OCI-LY3 (cell line): ENCODE results near the gene XRCC3.

Experiments
- H2AFZ ChIP-seq: fragments of 200-600, 300-600 bp; shearing (Covaris generic); 2 replicates; pipeline ENCODE4 v1.6.0; 2014; ENCODE audit warnings: antibody characterized with exemption, low read depth, low read length
- H3K27ac ChIP-seq: fragments of 200-600, 300-600 bp; sonication (generic); 2 replicates; pipeline ENCODE4 v1.5.1; 2014; ENCODE audit warnings: mild to moderate bottlenecking, low read length, moderate library complexity, mixed read lengths
- H3K27me3 ChIP-seq: fragments of 200-600, 300-600 bp; sonication (generic); 2 replicates; pipeline ENCODE4 v1.6.1; 2014; ENCODE audit warnings: low read depth, low read length, mixed read lengths
- H3K36me3 ChIP-seq: fragments of 200-600, 300-600 bp; sonication (generic); replicated peaks from 2 replicates; pipeline ENCODE3; 2014; ENCODE audit warnings: low read depth, low read length, mixed read lengths
- H3K4me1 ChIP-seq: fragments of 300-600, 200-600 bp; sonication (generic); 2 replicates; pipeline ENCODE4 v1.6.1; 2014; ENCODE audit warnings: low read length, mixed read lengths
- H3K4me2 ChIP-seq: fragments of 200-600, 300-600 bp; sonication (generic); 2 replicates; pipeline ENCODE4 v1.6.1; 2014; ENCODE audit warnings: low read length, mixed read lengths
- H3K4me3 ChIP-seq: fragments of 300-600, 200-600 bp; sonication (generic); 2 replicates; pipeline ENCODE4 v1.5.1; 2014; ENCODE audit warnings: antibody characterized with exemption, mild to moderate bottlenecking, low read length, moderate library complexity
- H3K79me2 ChIP-seq: fragments of 300-600, 200-600 bp; shearing (Covaris generic); 2 replicates; pipeline ENCODE4 v1.6.1; 2014; ENCODE audit warnings: mild to moderate bottlenecking, low read length, mixed read lengths
- H3K9ac ChIP-seq: fragments of 300-600, 200-600 bp; shearing (Covaris generic); 2 replicates; pipeline ENCODE4 v1.6.0; 2014; ENCODE audit warnings: mild to moderate bottlenecking, low read length, moderate library complexity
- H3K9me3 ChIP-seq: fragments of 200-600, 300-600 bp; shearing (Covaris generic); 2 replicates; pipeline ENCODE4 v1.6.1; 2014; ENCODE audit warnings: low read length, mixed read lengths; ENCODE audit not compliant: insufficient read depth
- H4K20me1 ChIP-seq: fragments of 200-600, 300-600 bp; sonication (generic); 2 replicates; pipeline ENCODE4 v1.6.1; 2016; ENCODE audit warnings: low read length, mixed read lengths; ENCODE audit not compliant: insufficient read depth
- EZH2phosphoT487 ChIP-seq: fragments of 200-600 bp; shearing (Covaris generic); IDR thresholded peaks from 2 replicates; pipeline ENCODE4 v1.6.1; 2018; ENCODE audit warnings: antibody characterized with exemption, mixed run types, low read depth
- TF ChIP-seq, protein P1 (sequence below): fragments of 200-600, 300-600 bp; sonication (generic); IDR thresholded peaks from 2 replicates; pipeline ENCODE4 v1.5.1; 2014; ENCODE audit warnings: antibody characterized with exemption, low read length, low read depth

XRCC3 gene

DNA sequence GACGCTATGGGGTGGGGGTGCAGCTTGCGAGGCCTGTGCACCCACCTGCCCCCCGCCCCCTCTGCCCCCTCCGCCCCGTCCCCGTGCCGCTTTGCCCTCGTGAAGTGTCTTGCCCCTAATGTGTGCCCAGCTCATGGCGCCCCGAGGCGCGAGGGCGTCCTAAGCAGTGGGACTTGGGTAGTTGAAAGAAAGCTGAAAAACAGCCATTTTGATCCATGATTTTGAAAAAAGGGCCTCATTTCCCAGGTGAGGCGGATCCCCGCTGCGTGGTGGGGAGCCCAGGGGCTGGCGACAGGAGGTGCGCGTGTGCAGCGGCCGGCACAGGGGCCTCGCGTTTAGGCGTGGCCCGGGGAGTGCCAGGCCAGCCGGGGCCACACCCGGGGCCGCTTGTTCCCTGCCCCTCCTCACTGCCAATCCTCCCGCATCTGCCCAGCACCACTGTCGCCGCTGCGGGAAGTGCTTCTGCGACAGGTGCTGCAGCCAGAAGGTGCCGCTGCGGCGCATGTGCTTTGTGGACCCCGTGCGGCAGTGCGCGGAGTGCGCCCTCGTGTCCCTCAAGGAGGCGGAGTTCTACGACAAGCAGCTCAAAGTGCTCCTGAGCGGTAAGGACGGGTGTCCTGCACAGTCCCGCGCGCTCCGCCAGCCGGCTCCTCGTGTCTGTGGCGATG lies 12.2 kb upstream of the XRCC3 start:
- TF ChIP-seq, protein P1, sequence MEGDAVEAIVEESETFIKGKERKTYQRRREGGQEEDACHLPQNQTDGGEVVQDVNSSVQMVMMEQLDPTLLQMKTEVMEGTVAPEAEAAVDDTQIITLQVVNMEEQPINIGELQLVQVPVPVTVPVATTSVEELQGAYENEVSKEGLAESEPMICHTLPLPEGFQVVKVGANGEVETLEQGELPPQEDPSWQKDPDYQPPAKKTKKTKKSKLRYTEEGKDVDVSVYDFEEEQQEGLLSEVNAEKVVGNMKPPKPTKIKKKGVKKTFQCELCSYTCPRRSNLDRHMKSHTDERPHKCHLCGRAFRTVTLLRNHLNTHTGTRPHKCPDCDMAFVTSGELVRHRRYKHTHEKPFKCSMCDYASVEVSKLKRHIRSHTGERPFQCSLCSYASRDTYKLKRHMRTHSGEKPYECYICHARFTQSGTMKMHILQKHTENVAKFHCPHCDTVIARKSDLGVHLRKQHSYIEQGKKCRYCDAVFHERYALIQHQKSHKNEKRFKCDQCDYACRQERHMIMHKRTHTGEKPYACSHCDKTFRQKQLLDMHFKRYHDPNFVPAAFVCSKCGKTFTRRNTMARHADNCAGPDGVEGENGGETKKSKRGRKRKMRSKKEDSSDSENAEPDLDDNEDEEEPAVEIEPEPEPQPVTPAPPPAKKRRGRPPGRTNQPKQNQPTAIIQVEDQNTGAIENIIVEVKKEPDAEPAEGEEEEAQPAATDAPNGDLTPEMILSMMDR: no peak
- H3K4me2 ChIP-seq: no peak overlapping the region
- H3K79me2 ChIP-seq: no peaks in the 10 kb centered on the region; the same call in 1 of the 2 replicates
- peaks cover 3% of the 10 kb centered on the region for H3K36me3 ChIP-seq
- H3K4me1 ChIP-seq: no peaks in the 10 kb centered on the region
- H3K27ac ChIP-seq: no peak overlapping the region
- H2AFZ ChIP-seq: no peak overlapping the region
- H3K4me3 ChIP-seq: no peak overlapping the region
- H3K9me3 ChIP-seq: no peaks in the 10 kb centered on the region
- H4K20me1 ChIP-seq: 0 out of 2 replicates have a peak, but pooled peaks cover 6% of the 10 kb centered on the region
- no peak overlapping the region for H3K9ac ChIP-seq
- H3K27me3 ChIP-seq: no peaks in the 10 kb centered on the region

DNA sequence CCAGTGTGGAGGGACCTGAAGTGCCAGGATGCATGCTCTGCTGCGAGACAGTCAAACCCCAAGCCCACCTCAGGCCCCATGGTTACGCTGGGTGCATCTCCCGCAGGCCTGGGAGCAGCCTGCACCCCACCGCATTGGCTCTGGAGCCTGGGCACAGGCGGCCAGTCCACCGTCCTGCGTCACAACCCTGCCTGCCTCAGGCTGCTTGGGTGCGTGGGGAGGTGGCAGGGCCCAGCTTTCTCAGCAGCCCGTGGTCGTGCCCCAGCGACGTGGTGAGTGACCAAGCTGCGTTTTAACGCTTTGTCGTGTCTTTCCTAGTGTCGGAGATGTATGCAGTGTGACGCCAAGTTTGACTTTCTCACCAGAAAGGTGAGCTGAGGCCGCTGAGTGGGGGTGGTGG lies 11.2 kb upstream of the XRCC3 start:
- Histone ChIP-seq H2AFZ (no peak overlapping the region), H3K4me3 (no peak overlapping the region), H3K9me3 (no peaks in the 10 kb centered on the region), H3K4me2 (no peak overlapping the region), H3K27me3 (no peaks in the 10 kb centered on the region), H3K9ac (no peak overlapping the region), H3K27ac (no peak overlapping the region), H3K36me3 (peaks cover 3% of the 10 kb centered on the region), H3K4me1 (no peaks in the 10 kb centered on the region), H3K79me2 (no peaks in the 10 kb centered on the region; the same call in 1 of the 2 replicates), H4K20me1 (0 out of 2 replicates have a peak, but pooled peaks cover 6% of the 10 kb centered on the region)
- TF ChIP-seq, protein P1: no peak
- no peak for TF ChIP-seq EZH2phosphoT487

DNA sequence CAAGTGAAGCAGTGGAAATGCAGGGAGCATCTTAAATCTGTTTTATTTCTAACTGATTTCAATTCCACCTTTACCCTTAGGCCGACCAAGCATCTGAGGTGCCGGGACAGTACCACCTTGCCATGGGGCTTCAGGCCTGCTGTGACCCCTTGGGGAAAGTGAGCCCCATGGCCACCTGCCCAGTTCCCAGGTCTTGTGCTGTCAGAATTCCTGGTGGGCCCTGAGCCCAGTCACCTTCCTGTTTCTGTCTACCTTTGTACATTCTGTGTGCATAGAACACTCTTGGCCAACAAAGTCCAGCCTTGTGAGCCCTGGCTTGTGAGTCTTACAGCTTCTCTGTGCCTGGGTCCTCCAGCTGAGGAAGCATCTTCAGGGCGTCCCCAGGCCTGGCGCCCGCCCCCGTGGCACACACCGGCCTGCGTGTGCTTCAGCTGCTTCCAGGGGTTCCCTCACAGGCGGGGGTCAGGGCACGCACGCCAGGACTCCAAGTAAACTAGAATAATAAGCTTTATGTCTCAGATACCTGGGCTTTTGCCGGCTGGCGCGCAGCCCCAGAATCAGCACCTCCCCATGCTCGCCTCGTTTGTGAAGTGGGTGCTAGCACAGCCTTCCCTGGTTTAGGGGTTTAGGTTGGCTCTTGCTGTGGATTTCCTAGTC lies 10.6 kb upstream of the XRCC3 start:
- Histone ChIP-seq H3K9ac (no peak overlapping the region), H3K36me3 (peaks cover 3% of the 10 kb centered on the region), H3K4me1 (no peaks in the 10 kb centered on the region), H3K9me3 (no peaks in the 10 kb centered on the region), H3K27me3 (no peaks in the 10 kb centered on the region), H3K4me3 (no peak overlapping the region), H3K27ac (no peak overlapping the region), H3K4me2 (no peak overlapping the region), H2AFZ (no peak overlapping the region), H3K79me2 (no peaks in the 10 kb centered on the region; the same call in 1 of the 2 replicates), H4K20me1 (0 out of 2 replicates have a peak, but pooled peaks cover 6% of the 10 kb centered on the region)
- TF ChIP-seq EZH2phosphoT487: no peak
- TF ChIP-seq, protein P1: no peak

DNA sequence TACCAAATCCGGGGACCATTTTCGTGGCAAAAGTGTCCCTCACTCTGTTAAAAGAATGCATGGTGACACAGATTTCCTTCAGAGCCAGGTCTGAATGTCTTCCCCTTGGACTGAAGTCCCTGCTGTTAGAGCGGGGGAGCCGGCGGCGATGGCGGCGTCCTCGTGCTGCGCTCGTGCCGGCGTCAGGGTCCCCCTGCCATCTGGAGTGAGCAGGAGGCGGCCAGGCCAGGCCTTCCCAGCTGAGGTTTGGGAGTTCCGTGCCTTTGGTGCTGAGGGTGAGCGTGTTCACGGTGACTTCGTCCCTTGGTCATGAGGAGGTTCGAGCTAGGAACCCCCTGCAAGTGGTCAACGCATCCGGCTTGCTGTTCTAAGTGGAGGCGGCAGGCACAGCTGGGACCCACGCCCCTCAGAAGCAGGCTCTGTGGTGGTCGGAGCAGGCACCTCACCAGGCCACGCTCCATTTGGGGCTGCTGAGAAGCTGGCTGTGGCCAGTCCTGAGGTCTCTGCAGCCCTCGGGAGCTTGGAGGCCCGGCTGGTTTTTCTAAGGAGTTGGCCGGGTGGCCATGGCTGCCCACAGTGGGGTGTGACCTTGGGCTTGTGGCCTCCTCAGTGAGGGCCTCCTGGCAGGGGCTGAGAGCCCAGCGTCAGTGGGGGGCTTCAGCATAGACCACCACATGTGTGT lies 9.9 kb upstream of the XRCC3 start:
- H3K27me3 ChIP-seq: no peaks in the 10 kb centered on the region
- H3K4me1 ChIP-seq: no peaks in the 10 kb centered on the region
- H2AFZ ChIP-seq: no peak overlapping the region
- no peaks in the 10 kb centered on the region; the same call in 1 of the 2 replicates for H3K79me2 ChIP-seq
- H3K9me3 ChIP-seq: no peaks in the 10 kb centered on the region
- no peak overlapping the region for H3K9ac ChIP-seq
- H3K4me2 ChIP-seq: no peak overlapping the region
- H3K36me3 ChIP-seq: peaks cover 3% of the 10 kb centered on the region
- no peak overlapping the region for H3K27ac ChIP-seq
- TF ChIP-seq, protein P1: no peak
- no peak for TF ChIP-seq EZH2phosphoT487
- H3K4me3 ChIP-seq: no peak overlapping the region
- peaks cover 8% of the 10 kb centered on the region; the same call in 1 of the 2 replicates for H4K20me1 ChIP-seq
